Adrenal gland (tissue), 12 donors: ENCODE data around the gene FBLN5. TPM values are rescaled to one million over a fixed set of nuclear protein-coding genes. Genes with fewer than 3 reads are reported as not detected.

Experiments
- DNase-seq, 7 donors: peaks; one replicate each; pipeline ENCODE4 v3.0.0-alpha.2; 2019 to 2020
- H3K27ac ChIP-seq, 5 donors: fragments of 200-600 bp; sonication (generic) in 4 of 5; 1 replicate in 3 of 5; 2 replicates in 2 of 5; pipeline versions ENCODE4 v1.5.1 to v1.8.0; 2016 to 2020; ENCODE audit warnings: mild to moderate bottlenecking in 1 of 5
- H3K27me3 ChIP-seq: fragments of 200-600 bp; 2 replicates; pipeline ENCODE4 v1.8.0; 2021
- H3K36me3 ChIP-seq, 2 donors: fragments of 200-600 bp; replicated peaks in 1 of 2; 1 replicate in 1 of 2; 2 replicates in 1 of 2; pipeline versions ENCODE4 v1.5.1 to v1.8.0; 2018 to 2022
- H3K4me1 ChIP-seq, 2 donors: fragments of 200-600 bp; replicated peaks in 1 of 2; 1 replicate in 1 of 2; 2 replicates in 1 of 2; pipeline versions ENCODE4 v1.5.1 to v1.8.0; 2018 to 2021
- H3K4me3 ChIP-seq, 4 donors: fragments of 200-600 bp; sonication (generic) in 3 of 4; one replicate each; pipeline ENCODE4 v1.5.1; 2016 to 2018
- H3K9me3 ChIP-seq, 3 donors: fragments of 200-600 bp; sonication (generic) in 1 of 3; replicated peaks in 1 of 3; 1 replicate in 2 of 3; 2 replicates in 1 of 3; pipeline versions ENCODE4 v1.5.1 to v1.8.0; 2016 to 2021
- POLR2A ChIP-seq, 2 donors: fragments of 450-650 bp; IDR thresholded peaks; one replicate each; pipeline ENCODE4 v1.6.1; 2017; ENCODE audit warnings: antibody characterized with exemption in 2 of 2, mild to moderate bottlenecking in 2 of 2, moderate library complexity in 1 of 2
- WGBS, 4 donors: extraction: QIAGEN DNeasy Blood & Tissue Kit in 2 of 4; methylation state at CpG; one replicate each; pipeline versions ENCODE4 v1.1.5 to v1.1.7; 2013 to 2017; 5-methylcytosine and 5-hydroxymethylcytosine counted together
- intact Hi-C, 2 donors: fragments of 100-400 bp; cut with DNase I; formaldehyde crosslinking; loops; one replicate each; pipeline versions ENCODE4 v1.14.1 to v1.15.0; 2022 to 2023
- polyA plus RNA-seq, 3 donors: library from polyadenylated mRNA; stranded (reverse); fragments of 200-250 nt in 2 of 3; fragments of 350-450 nt in 1 of 3; fragmentation: Illumina TruSeq in 1 of 3; extraction: RNeasy Lipid Tissue Mini Kit (QIAGEN cat#74804) in 1 of 3; gene quantifications; one replicate each; pipeline ENCODE4 v1.2.3, GENCODE V29; 2013 to 2014
- total RNA-seq, 9 donors: library from RNA; depleted of rRNA in 4 of 9; stranded (reverse); fragments of >200 nt in 4 of 9; fragments of 120-200 nt in 1 of 9; fragmentation: NEBNext Ultra II Directional in 1 of 9; extraction: Animal tissue kit (Norgen Biotek cat#: 25700) in 1 of 9; gene quantifications; one replicate each; pipeline versions ENCODE4 v1.1.0 to v1.2.4, GENCODE V29; 2013 to 2023
- TF ChIP-seq, protein P1 (sequence below), 6 experiments: fragments of 450-650 bp in 4 of 6; fragments of 200-600 bp in 2 of 6; sonication (generic) in 1 of 6; IDR thresholded peaks; 1 replicate in 5 of 6; 2 replicates in 1 of 6; pipeline versions ENCODE4 v1.5.1 to v1.8.0; 2016 to 2021; ENCODE audit warnings: antibody characterized with exemption in 6 of 6, mild to moderate bottlenecking in 2 of 6, moderate library complexity in 1 of 6
- donor health status: healthy with polysubstance abuse.
- donor health status: Bipolar disorder and iron deficiency.
- donor health status: DM: yes; HTN: yes; CAD: no.
- donor health status: DM: no; HTN: no; CAD: no.
- donor health status: DM: no; HTN: no; CAD: no.
- donor health status: DM: yes; HTN: yes; CAD: no.

The FBLN5 gene
- total and polyA plus RNA-seq, 12 donors, result 26.0 to 389 (median 125) TPM

DNA sequence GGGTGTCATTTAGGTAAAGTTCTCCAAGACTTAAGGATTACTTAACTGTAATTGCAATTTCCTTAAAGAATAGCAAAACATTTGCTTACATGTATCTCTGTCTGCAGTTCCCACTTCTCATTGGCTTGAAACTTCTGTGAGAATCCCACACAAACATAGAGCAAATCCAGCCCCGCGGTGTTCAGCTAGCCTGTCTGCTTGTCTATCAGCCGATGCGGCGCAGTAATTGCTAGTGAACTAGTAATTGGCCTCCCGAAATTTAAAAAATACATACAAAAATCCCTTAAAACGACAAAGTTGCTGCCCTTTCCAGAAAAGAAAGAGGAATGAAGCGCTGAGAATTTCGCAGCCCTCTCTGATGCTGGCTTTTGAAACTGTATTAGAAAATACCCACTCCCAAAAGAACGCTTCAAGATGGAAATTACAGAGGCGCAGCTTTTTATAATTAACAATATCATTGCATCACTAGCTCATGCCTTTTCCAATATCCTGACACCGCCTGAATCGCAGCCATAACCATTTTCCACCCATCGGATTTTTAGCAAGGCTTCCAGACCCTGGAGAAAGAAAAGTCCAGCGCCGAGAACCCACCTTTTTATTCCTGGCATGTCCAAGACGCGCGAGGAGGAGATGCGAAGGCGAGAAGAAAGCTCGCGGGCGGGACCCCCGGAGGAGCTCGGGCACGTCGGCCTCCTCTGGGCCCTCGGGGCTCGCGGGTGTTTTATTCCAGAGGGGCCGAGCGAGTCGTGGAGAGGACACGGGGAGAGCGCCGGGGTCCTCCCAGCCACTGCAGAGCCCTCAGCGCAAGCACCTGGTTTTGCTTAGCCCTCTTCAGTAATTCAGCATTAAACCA is 646 bp downstream of the FBLN5 start:
- TF ChIP-seq, protein P1, sequence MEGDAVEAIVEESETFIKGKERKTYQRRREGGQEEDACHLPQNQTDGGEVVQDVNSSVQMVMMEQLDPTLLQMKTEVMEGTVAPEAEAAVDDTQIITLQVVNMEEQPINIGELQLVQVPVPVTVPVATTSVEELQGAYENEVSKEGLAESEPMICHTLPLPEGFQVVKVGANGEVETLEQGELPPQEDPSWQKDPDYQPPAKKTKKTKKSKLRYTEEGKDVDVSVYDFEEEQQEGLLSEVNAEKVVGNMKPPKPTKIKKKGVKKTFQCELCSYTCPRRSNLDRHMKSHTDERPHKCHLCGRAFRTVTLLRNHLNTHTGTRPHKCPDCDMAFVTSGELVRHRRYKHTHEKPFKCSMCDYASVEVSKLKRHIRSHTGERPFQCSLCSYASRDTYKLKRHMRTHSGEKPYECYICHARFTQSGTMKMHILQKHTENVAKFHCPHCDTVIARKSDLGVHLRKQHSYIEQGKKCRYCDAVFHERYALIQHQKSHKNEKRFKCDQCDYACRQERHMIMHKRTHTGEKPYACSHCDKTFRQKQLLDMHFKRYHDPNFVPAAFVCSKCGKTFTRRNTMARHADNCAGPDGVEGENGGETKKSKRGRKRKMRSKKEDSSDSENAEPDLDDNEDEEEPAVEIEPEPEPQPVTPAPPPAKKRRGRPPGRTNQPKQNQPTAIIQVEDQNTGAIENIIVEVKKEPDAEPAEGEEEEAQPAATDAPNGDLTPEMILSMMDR (IDR thresholded peaks at IDR 0.05), result no peak
- TF ChIP-seq POLR2A (IDR thresholded peaks at IDR 0.05), result no peak
- Histone ChIP-seq H3K4me3 (peak overlapping the region in 2 of 4 donors; percentile 35 to 57), H3K27me3 (no peaks in the 10 kb centered on the region), H3K36me3 (no peaks in the 10 kb centered on the region), H3K9me3 (no peaks in the 10 kb centered on the region), H3K27ac (peak overlapping the region in 4 of 5 donors; percentile 13 to 69 (median 52)), H3K4me1 (peaks cover 0 to 7% of the 10 kb centered on the region in 2 donors)
- 16 to 26% (median 20%) methylated on average over 34 to 38 of the region's 38 CpGs for whole genome bisulfite sequencing, 4 donors
- intact Hi-C loops, result no loop called here
- peak in 2 of 7 donors; percentile 19 to 24 for DNase-seq

DNA sequence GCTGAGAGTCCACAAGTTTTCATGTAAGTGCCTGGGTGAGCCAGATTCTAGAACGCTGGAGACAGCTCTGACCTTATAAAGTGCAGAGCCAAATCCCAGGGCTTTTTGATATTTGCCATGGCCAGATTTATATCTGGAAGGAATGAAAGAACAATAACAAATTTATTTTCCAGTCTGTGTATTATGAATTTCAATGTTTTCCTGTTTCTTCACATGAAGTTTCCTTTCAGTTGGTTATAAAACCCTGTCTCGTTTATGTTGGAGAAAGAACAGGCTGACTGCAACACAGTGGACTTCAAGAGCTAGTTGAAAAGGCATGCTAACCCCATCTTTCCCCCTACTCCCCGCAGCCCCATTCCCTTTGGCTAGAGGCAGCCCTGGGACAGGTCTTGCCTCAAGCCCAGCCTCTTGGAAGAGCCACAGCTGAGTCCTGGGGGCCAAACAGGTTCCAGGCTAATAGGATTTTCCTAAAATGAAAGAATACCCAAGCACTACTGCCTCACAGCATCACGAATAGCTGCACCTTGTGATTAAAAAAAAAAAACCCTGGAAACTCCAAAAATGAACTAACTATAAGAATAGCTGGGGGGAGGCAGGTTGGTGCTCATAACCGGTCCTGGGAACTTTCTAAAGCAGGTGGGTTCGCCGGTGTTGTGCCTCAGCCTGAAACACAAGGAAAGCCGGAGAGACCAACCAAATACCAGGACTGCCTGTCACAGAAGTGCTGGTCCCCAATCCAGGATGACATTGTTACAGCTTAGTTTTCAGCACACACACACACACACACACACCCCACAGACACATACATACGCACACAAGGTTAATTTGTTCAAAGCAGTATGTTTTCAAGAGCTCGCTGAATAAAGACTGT is 1.5 kb downstream of the FBLN5 start:
- Histone ChIP-seq H3K36me3 (no peaks in the 10 kb centered on the region), H3K27me3 (no peaks in the 10 kb centered on the region), H3K27ac (peak overlapping the region in 3 of 5 donors; percentile 3 to 69 (median 60)), H3K9me3 (no peaks in the 10 kb centered on the region), H3K4me3 (peak overlapping the region in 1 of 4 donors; percentile 57), H3K4me1 (peaks cover 0 to 7% of the 10 kb centered on the region in 2 donors)
- no peak for TF ChIP-seq POLR2A (IDR thresholded peaks at IDR 0.05)
- TF ChIP-seq, protein P1 (IDR thresholded peaks at IDR 0.05), result no peak
- intact Hi-C loops, result no loop called here
- DNase-seq, result peak in 1 of 7 donors; percentile 15
- WGBS, 4 donors, result 54 to 62% (median 59%) methylated on average over 10 of the region's 10 CpGs

DNA sequence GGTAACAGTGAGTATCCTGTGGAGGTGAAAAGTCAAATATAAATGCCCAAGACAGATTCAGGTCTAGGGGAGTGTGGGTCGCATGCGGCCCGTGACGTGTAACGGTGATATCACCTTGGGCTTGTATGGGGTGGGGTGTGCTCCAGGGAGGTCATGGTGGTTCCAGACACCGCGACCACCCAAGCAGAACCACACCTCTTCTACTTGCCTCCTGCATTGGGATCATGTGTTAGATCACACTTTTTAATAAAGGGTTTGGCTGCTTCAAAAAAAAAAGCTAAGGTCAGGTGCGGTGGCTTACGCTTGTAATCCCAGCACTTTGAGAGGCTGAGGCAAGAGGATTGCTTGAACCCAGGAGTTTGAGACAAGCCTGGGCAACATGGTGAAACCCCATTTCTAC is 4.5 kb downstream of the FBLN5 start:
- Histone ChIP-seq H3K4me1 (peaks cover 0 to 7% of the 10 kb centered on the region in 2 donors), H3K4me3 (no peak overlapping the region), H3K9me3 (no peaks in the 10 kb centered on the region), H3K27me3 (no peaks in the 10 kb centered on the region), H3K36me3 (no peaks in the 10 kb centered on the region), H3K27ac (no peak overlapping the region)
- DNase-seq, result no peak
- TF ChIP-seq, protein P1 (IDR thresholded peaks at IDR 0.05), result no peak
- TF ChIP-seq POLR2A (IDR thresholded peaks at IDR 0.05), result no peak
- 79 to 91% (median 87%) methylated on average over 8 to 9 of the region's 9 CpGs for WGBS, 4 donors
- intact Hi-C loops, result no loop called here

DNA sequence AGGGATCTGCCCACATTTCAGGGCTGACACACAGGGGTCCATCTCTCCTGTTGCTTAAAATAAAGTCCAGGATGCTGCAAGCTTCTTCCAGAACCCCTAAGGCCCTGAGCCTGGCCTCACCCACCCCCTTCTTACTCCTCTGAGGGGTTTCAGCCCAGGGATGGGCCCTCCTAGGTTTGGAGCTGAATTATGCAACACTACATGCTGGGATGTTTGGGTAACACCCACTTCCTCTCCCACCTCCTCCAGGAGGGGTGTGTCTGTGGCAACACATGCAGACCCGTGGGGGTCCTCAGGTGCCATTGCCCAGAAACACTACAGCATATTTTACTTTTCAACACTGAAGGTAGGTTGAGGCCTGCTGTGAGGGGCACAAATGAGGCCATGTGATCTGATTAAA is 5.4 kb downstream of the FBLN5 start:
- H3K27ac ChIP-seq, result no peak overlapping the region
- peaks cover 0 to 3% of the 10 kb centered on the region in 2 donors for H3K4me1 ChIP-seq
- no peaks in the 10 kb centered on the region for H3K27me3 ChIP-seq
- DNase-seq, result no peak
- no peak for TF ChIP-seq POLR2A (IDR thresholded peaks at IDR 0.05)
- H3K9me3 ChIP-seq, result no peaks in the 10 kb centered on the region
- no peaks in the 10 kb centered on the region for H3K36me3 ChIP-seq
- 33 to 50% (median 41%) methylated on average over 1 of the region's 1 CpG for whole genome bisulfite sequencing, 4 donors
- intact Hi-C loops, result no loop called here
- no peak overlapping the region for H3K4me3 ChIP-seq
